ENCODE measurements around the gene CCNJ. TPM values are rescaled to one million over a fixed set of nuclear protein-coding genes. Genes with fewer than 3 reads are reported as not detected.
"Not testable (repeated sequence)": the region's sequence is repeated elsewhere in the genome, so short reads cannot be mapped to it uniquely, and the experiment has no call there.

Gene CCNJ
- total and polyA plus RNA-seq, 5 donors = 1.8 to 3.9 (median 3.1) TPM

DNA sequence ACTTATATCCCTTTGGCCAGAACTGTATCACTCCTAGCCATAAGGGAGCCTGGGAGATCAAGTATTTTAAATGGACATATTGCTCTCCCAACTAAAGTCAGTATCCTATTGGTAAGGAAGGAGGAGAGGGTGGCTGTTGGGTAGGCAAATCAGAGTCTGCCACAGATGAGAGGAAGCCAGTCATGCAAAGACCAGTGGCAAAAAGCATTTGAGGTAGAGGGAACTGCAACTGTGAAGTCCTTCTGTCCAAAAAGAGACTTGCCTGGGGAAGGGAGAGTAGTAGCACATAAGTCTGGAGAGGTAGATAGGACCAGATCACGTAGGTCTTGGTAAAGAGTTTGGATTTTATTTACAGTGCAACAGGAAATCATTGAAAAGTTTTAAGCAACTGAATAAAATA lies 8.8 kb upstream of the CCNJ start:
- H3K9me3 ChIP-seq (ENCODE audit: control insufficient read depth, low read length) = no peaks in the 10 kb centered on the region
- H3K4me3 ChIP-seq (ENCODE audit: low read length) = no peak overlapping the region
- no peaks in the 10 kb centered on the region for H3K27me3 ChIP-seq (ENCODE audit: control insufficient read depth, insufficient read depth)
- no peaks in the 10 kb centered on the region for H3K4me1 ChIP-seq (ENCODE audit: control insufficient read depth, insufficient read depth, low read length)
- 91% methylated on average over 1 of the region's 1 CpG for WGBS
- no peak overlapping the region for H3K27ac ChIP-seq (ENCODE audit: low read length)
- intact Hi-C loops (cut with DNase I) = no loop called here
- DNase-seq = no peak
- no peak for ATAC-seq

DNA sequence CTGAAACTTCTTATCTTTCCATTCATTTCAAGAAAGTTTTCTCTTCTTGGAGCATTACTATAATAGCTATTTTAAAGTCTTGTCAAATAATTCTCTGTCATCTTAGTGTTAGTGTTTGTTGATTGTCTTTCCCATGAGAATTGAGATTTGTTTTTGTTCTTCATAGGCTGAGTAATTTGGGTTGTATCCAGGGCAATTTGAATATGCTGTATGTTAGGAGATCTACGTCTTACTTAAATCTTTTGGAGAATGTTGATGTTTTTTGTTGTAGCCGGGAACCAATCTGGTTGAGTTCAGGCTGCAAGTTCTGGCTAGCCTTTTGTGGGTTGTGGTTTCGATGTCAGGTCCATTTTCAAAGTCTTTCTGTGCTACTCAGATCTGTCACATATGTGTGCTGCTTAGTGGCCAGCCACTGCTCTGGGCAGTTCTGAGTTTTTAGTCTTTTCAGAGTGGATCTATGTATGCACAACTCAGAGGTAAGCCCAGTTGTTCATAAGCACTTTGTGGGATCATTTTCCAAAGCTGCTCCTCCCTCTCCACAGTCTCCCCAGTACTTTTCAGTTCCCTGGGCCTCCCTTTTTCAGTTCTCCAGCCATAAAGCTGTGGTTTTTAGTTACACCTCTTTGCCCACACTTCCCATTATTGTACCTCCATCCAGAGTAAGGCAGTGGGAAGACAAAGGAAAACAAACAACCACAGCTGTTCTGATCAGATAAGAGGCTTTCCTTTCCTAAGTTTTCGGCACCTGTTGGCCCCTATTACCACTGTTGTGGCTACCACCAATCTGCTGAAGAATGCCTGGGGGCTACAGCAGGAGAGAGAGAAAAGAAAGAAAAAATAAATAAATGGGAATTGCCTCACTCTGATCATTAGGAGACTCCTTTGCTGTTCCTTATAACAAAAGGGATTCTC lies 4.7 kb upstream of the CCNJ start:
- DNase-seq (no peak), ATAC-seq (no peak)
- H3K9me3 ChIP-seq (ENCODE audit: control insufficient read depth, low read length) = no peaks in the 10 kb centered on the region
- WGBS = 82% methylated on average over 4 of the region's 4 CpGs
- no peaks in the 10 kb centered on the region for H3K27me3 ChIP-seq (ENCODE audit: control insufficient read depth, insufficient read depth)
- no peak overlapping the region for H3K27ac ChIP-seq (ENCODE audit: low read length)
- no peak overlapping the region for H3K4me3 ChIP-seq (ENCODE audit: low read length)
- intact Hi-C loops (cut with DNase I) = no loop called here
- no peaks in the 10 kb centered on the region for H3K4me1 ChIP-seq (ENCODE audit: control insufficient read depth, insufficient read depth, low read length)

DNA sequence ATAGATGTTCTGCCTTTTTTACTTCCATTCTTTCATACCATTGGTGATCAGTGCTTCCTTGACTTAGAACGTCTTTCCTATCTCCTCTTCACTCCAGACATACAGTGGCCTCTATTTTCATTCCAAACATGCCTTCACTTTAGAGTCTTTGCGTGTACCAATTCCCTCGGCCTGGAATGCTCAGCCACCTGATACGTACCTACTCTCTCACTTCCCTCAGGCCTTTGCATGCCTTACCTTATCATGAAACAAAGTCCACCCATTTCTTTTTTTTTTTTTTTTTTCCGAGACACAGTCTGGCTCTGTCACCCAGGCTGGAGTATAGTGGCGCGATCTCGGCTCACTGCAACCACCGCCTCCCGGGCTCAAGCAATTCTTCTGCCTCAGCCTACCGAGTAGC lies 2.2 kb upstream of the CCNJ start:
- WGBS = 92% methylated on average over 11 of the region's 11 CpGs
- Histone ChIP-seq H3K4me1 (ENCODE audit: control insufficient read depth, insufficient read depth, low read length) (no peaks in the 10 kb centered on the region), H3K27me3 (ENCODE audit: control insufficient read depth, insufficient read depth) (no peaks in the 10 kb centered on the region), H3K4me3 (ENCODE audit: low read length) (no peak overlapping the region), H3K27ac (ENCODE audit: low read length) (no peak overlapping the region), H3K9me3 (ENCODE audit: control insufficient read depth, low read length) (no peaks in the 10 kb centered on the region)
- DNase-seq (no peak), ATAC-seq (no peak)
- intact Hi-C loops (cut with DNase I) = no loop called here

DNA sequence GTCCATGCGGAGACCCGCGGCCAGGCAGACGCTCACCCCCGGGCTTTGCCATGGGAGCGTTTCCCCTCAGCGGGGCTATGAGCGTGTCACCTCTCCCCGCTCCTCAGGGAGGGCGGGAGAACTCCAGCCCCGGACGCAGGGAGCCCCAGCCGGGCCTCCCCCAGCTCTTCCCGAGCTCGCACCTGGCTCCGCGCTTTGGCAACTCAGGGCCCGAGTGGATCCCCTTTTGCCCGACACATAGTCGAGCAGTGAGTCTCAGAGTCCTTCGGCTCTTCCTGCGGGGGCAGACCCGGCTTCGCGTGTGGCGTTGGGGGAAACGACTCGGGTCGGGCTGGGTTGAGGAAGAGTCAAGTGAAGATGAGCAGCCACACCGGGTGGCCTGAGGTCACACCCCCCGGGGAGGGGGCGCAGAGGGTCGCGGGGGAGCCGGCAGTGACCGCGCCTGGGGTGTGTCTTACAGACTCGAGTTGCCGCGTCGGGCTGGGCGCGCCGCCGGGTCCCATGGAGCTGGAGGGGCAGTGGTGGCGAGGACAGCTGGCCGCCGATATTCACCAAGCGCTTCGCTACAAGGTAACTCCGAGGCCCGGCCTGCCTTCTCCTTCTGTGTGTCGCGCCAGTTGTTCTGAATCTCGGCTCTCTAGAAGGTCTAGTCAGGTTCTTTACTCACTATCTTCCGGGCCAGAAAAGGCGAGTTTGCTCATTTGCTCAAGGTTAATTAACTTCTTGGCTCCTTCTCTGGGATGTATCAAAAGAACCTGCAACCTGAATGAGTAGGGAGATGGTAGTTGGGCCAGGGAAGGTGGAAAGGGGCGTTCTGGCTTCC lies 721 bp downstream of the CCNJ start:
- Histone ChIP-seq H3K27me3 (ENCODE audit: control insufficient read depth, insufficient read depth) (no peaks in the 10 kb centered on the region), H3K4me1 (ENCODE audit: control insufficient read depth, insufficient read depth, low read length) (no peaks in the 10 kb centered on the region), H3K9me3 (ENCODE audit: control insufficient read depth, low read length) (no peaks in the 10 kb centered on the region), H3K4me3 (ENCODE audit: low read length) (peak overlapping the region; percentile 64), H3K27ac (ENCODE audit: low read length) (peak overlapping the region; percentile 32)
- DNase-seq = peak; percentile 64 to 83 (median 83)
- ATAC-seq = peak; percentile 59 to 73
- intact Hi-C loops (cut with DNase I) = no loop called here
- WGBS = 1% methylated on average over 58 of the region's 58 CpGs

DNA sequence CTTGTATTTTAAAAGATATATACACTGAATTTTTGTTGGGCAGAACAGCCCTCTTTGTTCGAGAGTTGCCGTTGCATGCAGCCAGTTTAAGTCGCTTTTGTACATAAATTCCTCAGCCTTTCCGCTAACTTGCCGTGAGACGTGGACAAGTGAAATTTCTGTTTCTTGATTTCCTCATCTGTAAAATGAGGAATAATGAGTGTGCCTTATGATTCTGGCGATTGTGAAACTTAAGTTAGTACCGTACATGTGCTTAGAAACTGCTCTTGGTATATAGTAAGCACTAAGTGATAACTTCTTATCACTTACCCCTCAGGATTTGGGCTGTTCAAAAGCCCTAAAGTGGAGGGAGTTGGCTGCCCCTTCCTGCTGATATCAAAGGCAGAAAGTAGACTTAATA lies 1.4 kb downstream of the CCNJ start:
- intact Hi-C loops (cut with DNase I) = no loop called here
- Histone ChIP-seq H3K27ac (ENCODE audit: low read length) (no peak overlapping the region), H3K9me3 (ENCODE audit: control insufficient read depth, low read length) (no peaks in the 10 kb centered on the region), H3K4me1 (ENCODE audit: control insufficient read depth, insufficient read depth, low read length) (no peaks in the 10 kb centered on the region), H3K27me3 (ENCODE audit: control insufficient read depth, insufficient read depth) (no peaks in the 10 kb centered on the region), H3K4me3 (ENCODE audit: low read length) (peak overlapping the region; percentile 64)
- 36% methylated on average over 8 of the region's 8 CpGs for WGBS
- DNase-seq (no peak), ATAC-seq (no peak)

DNA sequence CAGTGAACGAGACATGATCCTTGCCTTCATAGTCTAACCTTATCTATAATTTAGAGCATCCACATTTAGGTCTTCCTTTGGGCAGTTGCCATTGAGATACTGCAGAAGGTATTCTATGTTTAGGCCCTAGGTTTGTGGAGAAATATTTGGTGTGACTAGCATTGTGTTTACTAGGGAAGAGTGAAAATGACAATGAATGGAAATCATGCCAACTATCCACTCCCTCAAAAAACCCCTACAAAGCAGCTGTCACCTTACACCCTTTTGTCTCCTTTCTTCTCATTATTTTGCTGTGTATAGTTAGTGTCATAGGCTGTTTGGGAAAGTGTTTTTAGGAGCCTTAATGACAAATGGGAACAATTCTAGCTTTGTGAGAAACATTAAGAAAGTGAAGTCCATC lies 3.2 kb downstream of the CCNJ start:
- Histone ChIP-seq H3K9me3 (ENCODE audit: control insufficient read depth, low read length) (no peaks in the 10 kb centered on the region), H3K27ac (ENCODE audit: low read length) (no peak overlapping the region), H3K27me3 (ENCODE audit: control insufficient read depth, insufficient read depth) (no peaks in the 10 kb centered on the region), H3K4me1 (ENCODE audit: control insufficient read depth, insufficient read depth, low read length) (no peaks in the 10 kb centered on the region), H3K4me3 (ENCODE audit: low read length) (no peak overlapping the region)
- WGBS = 66% methylated on average over 1 of the region's 1 CpG
- ATAC-seq (no peak), DNase-seq (no peak)
- intact Hi-C loops (cut with DNase I) = no loop called here

DNA sequence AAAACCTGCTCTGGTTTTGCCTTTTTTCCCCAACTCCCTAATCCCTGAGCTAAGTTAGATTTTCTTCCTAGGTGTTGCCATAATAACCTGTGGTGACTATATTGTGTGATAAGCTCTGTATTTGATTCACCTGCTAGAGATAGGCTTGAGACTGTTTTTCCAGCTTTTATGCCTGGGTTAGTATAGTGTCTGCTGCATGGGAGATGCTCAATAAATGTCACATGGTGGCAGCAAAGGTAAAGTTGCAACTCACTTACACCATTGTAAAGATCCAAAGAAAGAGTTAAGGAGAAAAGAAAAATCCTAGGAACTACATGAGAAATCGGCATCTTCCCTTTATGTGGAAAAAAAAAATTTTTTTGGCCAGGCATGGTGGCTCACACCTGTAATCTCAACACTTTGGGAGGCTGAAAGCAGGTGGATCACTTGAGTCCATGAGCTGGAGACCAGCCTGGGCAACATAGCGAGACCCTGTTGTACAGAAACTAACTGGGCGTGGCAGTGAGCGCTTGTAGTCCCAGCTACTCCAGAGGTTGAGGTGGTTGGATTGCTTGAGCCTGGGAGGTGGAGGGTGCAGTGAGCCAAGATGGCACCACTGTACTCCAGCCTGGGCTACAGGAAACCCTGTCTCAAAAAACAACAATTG lies 3.7 kb downstream of the CCNJ start:
- Histone ChIP-seq H3K9me3 (ENCODE audit: control insufficient read depth, low read length) (no peaks in the 10 kb centered on the region), H3K4me1 (ENCODE audit: control insufficient read depth, insufficient read depth, low read length) (no peaks in the 10 kb centered on the region), H3K27me3 (ENCODE audit: control insufficient read depth, insufficient read depth) (no peaks in the 10 kb centered on the region), H3K27ac (ENCODE audit: low read length) (no peak overlapping the region), H3K4me3 (ENCODE audit: low read length) (no peak overlapping the region)
- 93% methylated on average over 4 of the region's 4 CpGs for WGBS
- ATAC-seq (no peak), DNase-seq (no peak)
- intact Hi-C loops (cut with DNase I) = no loop called here

DNA sequence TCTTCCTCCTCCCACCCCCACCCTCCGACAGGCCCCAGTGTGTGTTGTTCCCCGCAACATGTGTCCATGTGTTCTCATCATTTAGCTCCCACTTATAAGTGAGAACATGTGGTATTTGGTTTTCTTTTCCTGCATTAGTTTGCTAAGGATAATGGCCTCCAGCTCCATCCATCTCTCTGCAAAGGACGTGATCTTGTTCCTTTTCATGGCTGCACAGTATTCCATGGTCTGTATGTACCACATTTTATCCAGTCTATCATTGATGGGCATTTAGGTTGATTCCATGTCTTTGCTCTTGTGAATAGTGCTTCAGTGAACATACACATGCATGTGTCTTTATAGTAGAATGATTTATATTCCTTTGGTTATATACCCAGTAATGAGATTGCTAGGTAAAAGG lies 4.5 kb downstream of the CCNJ start:
- H3K27ac ChIP-seq (ENCODE audit: low read length); H3K9me3 ChIP-seq (ENCODE audit: control insufficient read depth, low read length); H3K4me1 ChIP-seq (ENCODE audit: control insufficient read depth, insufficient read depth, low read length); H3K4me3 ChIP-seq (ENCODE audit: low read length); H3K27me3 ChIP-seq (ENCODE audit: control insufficient read depth, insufficient read depth); ATAC-seq; intact Hi-C loops (cut with DNase I); DNase-seq: not testable (repeated sequence)
- 96% methylated on average over 3 of the region's 3 CpGs for WGBS

DNA sequence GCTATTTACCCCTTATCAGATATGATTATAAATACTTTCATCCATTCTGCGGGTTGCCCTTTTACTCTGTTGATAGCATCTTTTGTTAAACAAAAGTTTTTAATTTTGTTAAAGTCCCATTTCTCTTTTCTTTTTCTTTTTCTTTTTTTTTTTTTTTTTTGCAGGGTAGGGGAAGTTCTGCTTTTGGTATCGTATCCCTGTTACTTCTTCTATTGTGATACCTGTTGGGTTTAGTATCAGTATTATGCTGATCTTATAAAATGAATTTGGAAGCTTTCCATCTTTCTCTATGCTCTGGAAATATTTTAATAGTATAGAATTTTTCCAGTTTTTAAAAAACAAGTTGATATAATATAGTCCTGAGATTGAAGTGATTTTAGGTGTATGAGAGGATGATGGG lies 6.0 kb downstream of the CCNJ start:
- 89% methylated on average over 2 of the region's 2 CpGs for WGBS
- ATAC-seq (no peak), DNase-seq (no peak)
- Histone ChIP-seq H3K4me3 (ENCODE audit: low read length) (no peak overlapping the region), H3K27me3 (ENCODE audit: control insufficient read depth, insufficient read depth) (no peaks in the 10 kb centered on the region), H3K4me1 (ENCODE audit: control insufficient read depth, insufficient read depth, low read length) (no peaks in the 10 kb centered on the region), H3K27ac (ENCODE audit: low read length) (no peak overlapping the region), H3K9me3 (ENCODE audit: control insufficient read depth, low read length) (no peaks in the 10 kb centered on the region)
- intact Hi-C loops (cut with DNase I) = no loop called here

DNA sequence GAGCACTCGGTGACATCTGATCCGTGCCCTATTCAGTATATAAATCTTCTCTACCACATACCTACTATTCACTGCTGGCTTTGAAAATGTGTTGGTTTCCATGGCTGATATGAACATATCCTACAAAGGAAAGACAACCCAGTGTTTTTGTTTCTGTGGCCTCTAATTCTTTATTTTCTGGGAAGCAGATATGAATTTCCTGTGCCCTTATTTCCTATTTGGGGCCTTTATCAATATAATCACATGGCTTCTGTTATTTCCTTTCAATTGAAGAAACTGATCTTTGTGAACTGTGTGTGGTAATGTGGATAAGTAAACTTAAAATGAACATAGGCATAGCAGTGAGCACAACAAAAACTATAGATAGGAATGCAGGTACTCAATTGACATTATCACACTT lies 10.6 kb downstream of the CCNJ start:
- Histone ChIP-seq H3K4me1 (ENCODE audit: control insufficient read depth, insufficient read depth, low read length) (no peaks in the 10 kb centered on the region), H3K27me3 (ENCODE audit: control insufficient read depth, insufficient read depth) (no peaks in the 10 kb centered on the region), H3K9me3 (ENCODE audit: control insufficient read depth, low read length) (no peaks in the 10 kb centered on the region), H3K4me3 (ENCODE audit: low read length) (no peak overlapping the region), H3K27ac (ENCODE audit: low read length) (no peak overlapping the region)
- intact Hi-C loops (cut with DNase I) = no loop called here
- DNase-seq (no peak), ATAC-seq (no peak)
- WGBS = 86% methylated on average over 2 of the region's 2 CpGs

DNA sequence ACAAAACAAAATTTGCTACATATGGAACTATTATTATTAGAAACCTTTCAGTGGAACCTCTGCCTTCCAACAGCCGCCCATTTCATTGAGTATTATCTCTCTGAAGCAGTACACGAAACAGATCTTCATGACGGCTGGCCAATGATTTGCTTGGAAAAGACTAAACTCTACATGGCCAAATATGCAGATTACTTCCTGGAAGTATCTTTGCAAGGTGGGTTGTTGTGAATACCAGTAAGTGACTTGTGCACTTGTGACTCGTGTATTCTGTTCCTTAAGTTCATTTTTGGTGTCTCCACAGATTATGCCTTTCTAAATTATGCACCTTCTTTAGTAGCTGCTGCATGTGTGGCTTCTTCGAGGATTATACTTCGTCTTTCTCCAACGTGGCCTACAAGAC lies 13.4 kb downstream of the CCNJ start:
- intact Hi-C loops (cut with DNase I) = no loop called here
- no peak overlapping the region for H3K4me3 ChIP-seq (ENCODE audit: low read length)

More for the DNA sequence above, 13.4 kb downstream of the CCNJ start:
- Histone ChIP-seq H3K27me3 (ENCODE audit: control insufficient read depth, insufficient read depth) (no peaks in the 10 kb centered on the region), H3K4me1 (ENCODE audit: control insufficient read depth, insufficient read depth, low read length) (no peaks in the 10 kb centered on the region), H3K9me3 (ENCODE audit: control insufficient read depth, low read length) (no peaks in the 10 kb centered on the region), H3K27ac (ENCODE audit: low read length) (no peak overlapping the region)
- DNase-seq (no peak), ATAC-seq (no peak)
- 91% methylated on average over 7 of the region's 7 CpGs for WGBS
